ENCODE measurements around the gene PIGO. TPM values are rescaled to one million over a fixed set of nuclear protein-coding genes. Genes with fewer than 3 reads are reported as not detected.

The PIGO gene
- total RNA-seq, 2 donors from 2014 or later = 12.5 to 15.0 TPM

DNA sequence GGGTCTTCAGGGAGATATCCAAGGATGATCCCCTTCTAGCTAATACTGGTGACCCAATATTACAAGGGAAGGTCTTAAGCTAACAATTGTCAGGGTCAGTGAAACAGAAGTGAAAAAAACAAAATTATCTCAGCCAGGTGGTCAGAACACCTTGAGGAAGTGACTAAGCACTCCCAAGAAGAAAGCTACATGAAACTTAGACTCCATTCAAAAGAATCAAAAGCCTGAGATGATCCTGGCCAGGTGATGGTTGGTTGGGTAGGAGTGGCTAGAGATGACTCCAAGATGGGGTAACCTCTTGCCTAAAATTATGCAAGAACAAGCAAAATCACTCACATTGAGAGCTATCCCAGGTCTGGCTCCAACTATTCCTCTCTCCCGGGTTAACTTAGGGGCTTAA is 29.3 kb downstream of the PIGO start:
- Histone ChIP-seq H3K27ac (no peak overlapping the region), H3K27me3 (no peaks in the 10 kb centered on the region), H3K9me3 (no peaks in the 10 kb centered on the region), H3K4me3 (no peak overlapping the region), H3K4me1 (peaks cover 34% of the 10 kb centered on the region), H3K36me3 (replicated peaks in 1 of 2; ENCODE audit: insufficient read depth in 1 of 2, low read depth in 2 of 2) (peaks cover 45 to 47% of the 10 kb centered on the region in 2 donors)
- DNase-seq (no peak), ATAC-seq (no peak)
- 83 to 96% methylated on average over 1 of the region's 1 CpG for WGBS, 2 donors
- no peak for TF ChIP-seq POLR2A (IDR thresholded peaks at IDR 0.05)
- TF ChIP-seq, protein P1, sequence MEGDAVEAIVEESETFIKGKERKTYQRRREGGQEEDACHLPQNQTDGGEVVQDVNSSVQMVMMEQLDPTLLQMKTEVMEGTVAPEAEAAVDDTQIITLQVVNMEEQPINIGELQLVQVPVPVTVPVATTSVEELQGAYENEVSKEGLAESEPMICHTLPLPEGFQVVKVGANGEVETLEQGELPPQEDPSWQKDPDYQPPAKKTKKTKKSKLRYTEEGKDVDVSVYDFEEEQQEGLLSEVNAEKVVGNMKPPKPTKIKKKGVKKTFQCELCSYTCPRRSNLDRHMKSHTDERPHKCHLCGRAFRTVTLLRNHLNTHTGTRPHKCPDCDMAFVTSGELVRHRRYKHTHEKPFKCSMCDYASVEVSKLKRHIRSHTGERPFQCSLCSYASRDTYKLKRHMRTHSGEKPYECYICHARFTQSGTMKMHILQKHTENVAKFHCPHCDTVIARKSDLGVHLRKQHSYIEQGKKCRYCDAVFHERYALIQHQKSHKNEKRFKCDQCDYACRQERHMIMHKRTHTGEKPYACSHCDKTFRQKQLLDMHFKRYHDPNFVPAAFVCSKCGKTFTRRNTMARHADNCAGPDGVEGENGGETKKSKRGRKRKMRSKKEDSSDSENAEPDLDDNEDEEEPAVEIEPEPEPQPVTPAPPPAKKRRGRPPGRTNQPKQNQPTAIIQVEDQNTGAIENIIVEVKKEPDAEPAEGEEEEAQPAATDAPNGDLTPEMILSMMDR (IDR thresholded peaks at IDR 0.05) = no peak
- intact Hi-C loops (cut with DNase I) = no loop called here

DNA sequence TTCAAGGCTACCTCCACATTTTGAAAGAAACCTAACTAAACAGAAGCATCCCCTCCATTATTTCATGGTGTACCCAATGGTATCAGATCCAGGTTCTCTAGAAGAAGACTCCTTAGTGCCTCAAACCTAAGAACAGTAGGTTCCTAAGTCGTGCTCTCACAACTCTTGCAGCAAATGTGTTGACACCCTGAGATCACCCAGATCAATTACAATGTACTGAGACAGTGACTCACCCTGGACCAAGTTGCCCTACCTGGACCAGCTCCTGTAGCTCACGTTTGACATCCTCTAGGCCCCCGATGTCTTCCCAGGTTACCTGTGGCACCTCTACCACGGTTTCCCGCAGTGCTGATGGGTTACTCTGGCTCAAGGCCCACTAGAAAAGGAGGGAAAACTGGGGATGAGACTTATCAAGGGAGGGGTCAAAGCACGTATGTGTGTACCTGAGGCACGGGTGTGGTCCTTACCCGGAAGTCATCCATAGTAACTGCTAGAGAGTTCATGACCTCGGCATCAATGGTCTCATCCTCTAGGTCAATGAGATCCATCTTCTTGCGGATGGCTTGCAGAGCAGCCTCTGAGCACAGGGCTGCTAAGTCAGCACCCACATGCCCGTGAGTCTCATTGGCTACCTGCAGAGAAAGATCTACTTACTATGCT is 35.7 kb downstream of the PIGO start:
- Histone ChIP-seq H3K27ac (no peak overlapping the region), H3K4me1 (no peaks in the 10 kb centered on the region), H3K27me3 (no peaks in the 10 kb centered on the region), H3K4me3 (no peak overlapping the region), H3K36me3 (replicated peaks in 1 of 2; ENCODE audit: insufficient read depth in 1 of 2, low read depth in 2 of 2) (peaks cover 61 to 90% of the 10 kb centered on the region in 2 donors), H3K9me3 (no peaks in the 10 kb centered on the region)
- TF ChIP-seq, protein P1 (IDR thresholded peaks at IDR 0.05) = no peak
- TF ChIP-seq POLR2A (IDR thresholded peaks at IDR 0.05) = no peak
- intact Hi-C loops (cut with DNase I) = no loop called here
- WGBS, 2 donors = 85 to 91% methylated on average over 6 to 11 of the region's 11 CpGs
- ATAC-seq = no peak
- DNase-seq = no peak

DNA sequence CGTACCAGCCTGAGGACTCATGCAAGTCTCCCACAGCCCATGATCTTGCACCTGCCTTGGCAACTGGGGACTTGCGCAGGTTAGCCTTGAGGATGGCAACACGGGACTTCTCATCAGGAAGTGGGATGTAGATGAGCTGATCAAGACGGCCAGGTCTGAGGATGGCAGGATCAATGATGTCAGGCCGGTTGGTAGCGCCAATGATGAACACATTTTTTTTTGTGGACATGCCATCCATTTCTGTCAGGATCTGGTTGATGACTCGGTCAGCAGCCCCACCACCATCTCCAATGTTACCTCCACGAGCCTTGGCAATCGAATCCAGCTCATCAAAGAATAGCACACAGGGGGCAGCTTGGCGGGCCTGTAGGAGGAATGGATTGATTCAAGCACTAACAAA is 37.0 kb downstream of the PIGO start:
- no peak overlapping the region for H3K4me3 ChIP-seq
- WGBS, 2 donors = 93 to 96% methylated on average over 10 of the region's 10 CpGs
- H3K36me3 ChIP-seq (replicated peaks in 1 of 2; ENCODE audit: insufficient read depth in 1 of 2, low read depth in 2 of 2) = peaks cover 48 to 80% of the 10 kb centered on the region in 2 donors
- H3K27me3 ChIP-seq = no peaks in the 10 kb centered on the region
- no peak for DNase-seq
- H3K4me1 ChIP-seq = no peaks in the 10 kb centered on the region
- intact Hi-C loops (cut with DNase I) = no loop called here
- H3K9me3 ChIP-seq = no peaks in the 10 kb centered on the region
- H3K27ac ChIP-seq = no peak overlapping the region
- ATAC-seq = no peak
- no peak for TF ChIP-seq POLR2A (IDR thresholded peaks at IDR 0.05)
- TF ChIP-seq, protein P1 (IDR thresholded peaks at IDR 0.05) = no peak

DNA sequence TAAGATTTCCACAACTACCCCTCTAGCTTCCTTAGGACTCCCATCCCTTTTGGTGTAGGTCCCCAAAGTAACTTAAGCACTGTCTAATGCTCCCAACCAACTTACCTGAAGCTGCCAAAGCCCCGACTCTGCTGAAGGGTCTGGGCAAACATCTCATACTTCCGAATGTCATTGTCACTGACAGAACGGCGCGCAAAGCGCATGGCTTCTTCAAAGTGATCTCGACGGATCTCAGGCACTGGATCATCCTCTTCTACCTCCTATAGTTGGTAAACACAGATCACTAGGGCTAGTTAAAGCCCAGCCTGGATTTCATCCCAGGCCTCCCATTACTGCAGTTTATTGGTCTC is 39.1 kb downstream of the PIGO start:
- H3K27ac ChIP-seq = no peak overlapping the region
- H3K36me3 ChIP-seq (replicated peaks in 1 of 2; ENCODE audit: insufficient read depth in 1 of 2, low read depth in 2 of 2) = peaks cover 33 to 59% of the 10 kb centered on the region in 2 donors
- WGBS, 2 donors = 96 to 99% methylated on average over 8 of the region's 8 CpGs
- TF ChIP-seq, protein P1 (IDR thresholded peaks at IDR 0.05) = no peak
- TF ChIP-seq POLR2A (IDR thresholded peaks at IDR 0.05) = no peak
- no peaks in the 10 kb centered on the region for H3K27me3 ChIP-seq
- intact Hi-C loops (cut with DNase I) = no loop called here
- H3K9me3 ChIP-seq = no peaks in the 10 kb centered on the region
- no peaks in the 10 kb centered on the region for H3K4me1 ChIP-seq
- DNase-seq = no peak
- ATAC-seq = no peak
- no peak overlapping the region for H3K4me3 ChIP-seq

Measured in body of pancreas (tissue), 4 donors.